Measurements from ENCODE around the gene NSF. TPM values are rescaled to one million over a fixed set of nuclear protein-coding genes. Genes with fewer than 3 reads are reported as not detected.
"Not testable (repeated sequence)": the region's sequence is repeated elsewhere in the genome, so short reads cannot be mapped to it uniquely, and the experiment has no call there.

Gene NSF
- total RNA-seq (10 to 100 TPM; 60.9 to 67.3 TPM), polyA plus RNA-seq (10 to 100 TPM; 14.6 to 26.8 TPM)

GRCh38 chr17:46590157-46591146 is at the start of gene NSF:
Gene NSF (plus strand): TSS chr17:46590669. CDS start chr17:46590776, 107 bp downstream.
- intact Hi-C loops (cut with micrococcal nuclease); POLR2A ChIA-PET (ENCODE audit: partially characterized antibody); H3K9me3 Mint-ChIP-seq; H3K36me3 Mint-ChIP-seq; H3K4me1 ChIP-seq (ENCODE audit: insufficient read depth, low read length); DNase-seq; H3K27me3 Mint-ChIP-seq; H3K27ac Mint-ChIP-seq; H3K4me1 Mint-ChIP-seq; H3K36me3 ChIP-seq (ENCODE audit: insufficient read depth, low read length); H3K4me3 Mint-ChIP-seq; H3K27ac ChIP-seq (ENCODE audit: low read depth, low read length); H3K27me3 ChIP-seq (ENCODE audit: insufficient read depth, low read length); H3K9me3 ChIP-seq (ENCODE audit: control insufficient read depth in 1 of 2, low read length in 2 of 2); H3K4me3 ChIP-seq (ENCODE audit: low read length in 2 of 2); CTCF ChIA-PET (ENCODE audit: partially characterized antibody): not testable (repeated sequence)

- H3K27me3 Mint-ChIP-seq; H3K9me3 ChIP-seq (ENCODE audit: control insufficient read depth in 1 of 2, low read length in 2 of 2); H3K9me3 Mint-ChIP-seq; H3K27ac ChIP-seq (ENCODE audit: low read depth, low read length); CTCF ChIA-PET (ENCODE audit: partially characterized antibody); H3K36me3 Mint-ChIP-seq; H3K4me1 ChIP-seq (ENCODE audit: insufficient read depth, low read length); intact Hi-C loops (cut with micrococcal nuclease); H3K4me3 Mint-ChIP-seq; H3K4me3 ChIP-seq (ENCODE audit: low read length in 2 of 2); H3K4me1 Mint-ChIP-seq; H3K27me3 ChIP-seq (ENCODE audit: insufficient read depth, low read length); POLR2A ChIA-PET (ENCODE audit: partially characterized antibody); H3K36me3 ChIP-seq (ENCODE audit: insufficient read depth, low read length): not testable (repeated sequence)
- DNase-seq, result peak in 2 of 5 donors; percentile 6 to 37
- peak overlapping the region in 2 of 7 donors; percentile 51 to 75 for H3K27ac Mint-ChIP-seq
These were observed 41.9 kb upstream of the NSF start for GRCh38 chr17:46548607-46549006.

GRCh38 chr17:46559155-46559554 is 31.3 kb upstream of the NSF start:
- intact Hi-C loops (cut with micrococcal nuclease); H3K27me3 ChIP-seq (ENCODE audit: insufficient read depth, low read length); H3K27ac ChIP-seq (ENCODE audit: low read depth, low read length); CTCF ChIA-PET (ENCODE audit: partially characterized antibody); POLR2A ChIA-PET (ENCODE audit: partially characterized antibody); DNase-seq; H3K9me3 ChIP-seq (ENCODE audit: control insufficient read depth in 1 of 2, low read length in 2 of 2); H3K27ac Mint-ChIP-seq; H3K27me3 Mint-ChIP-seq; H3K9me3 Mint-ChIP-seq; H3K36me3 ChIP-seq (ENCODE audit: insufficient read depth, low read length); H3K4me3 Mint-ChIP-seq; H3K4me1 ChIP-seq (ENCODE audit: insufficient read depth, low read length); H3K4me1 Mint-ChIP-seq; H3K36me3 Mint-ChIP-seq; H3K4me3 ChIP-seq (ENCODE audit: low read length in 2 of 2): not testable (repeated sequence)

DNA sequence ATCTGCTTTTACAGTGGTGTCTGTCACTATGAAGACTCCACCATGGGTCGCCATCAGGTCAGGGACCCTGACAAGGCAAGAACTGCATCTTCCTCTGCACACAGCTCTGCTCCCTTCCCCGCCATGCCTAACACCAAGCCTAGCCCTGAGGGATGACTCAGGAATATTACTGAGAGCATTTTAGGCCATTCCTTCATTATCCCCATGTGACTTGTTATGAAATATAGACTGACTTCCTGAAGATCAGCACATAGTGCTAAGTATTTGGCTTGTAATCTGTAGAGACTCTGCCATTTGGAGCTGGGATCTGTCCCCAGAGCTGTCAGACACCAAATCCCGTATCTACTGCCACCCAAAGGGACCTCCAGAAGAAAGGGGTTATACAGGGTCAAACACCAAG is 30.4 kb upstream of the NSF start:
- H3K9me3 Mint-ChIP-seq; H3K27me3 Mint-ChIP-seq; H3K4me3 Mint-ChIP-seq; H3K4me1 Mint-ChIP-seq; H3K36me3 ChIP-seq (ENCODE audit: insufficient read depth, low read length); POLR2A ChIA-PET (ENCODE audit: partially characterized antibody); H3K9me3 ChIP-seq (ENCODE audit: control insufficient read depth in 1 of 2, low read length in 2 of 2); H3K4me3 ChIP-seq (ENCODE audit: low read length in 2 of 2); H3K36me3 Mint-ChIP-seq; H3K27ac Mint-ChIP-seq; H3K27me3 ChIP-seq (ENCODE audit: insufficient read depth, low read length); H3K4me1 ChIP-seq (ENCODE audit: insufficient read depth, low read length); CTCF ChIA-PET (ENCODE audit: partially characterized antibody); H3K27ac ChIP-seq (ENCODE audit: low read depth, low read length); DNase-seq; intact Hi-C loops (cut with micrococcal nuclease): not testable (repeated sequence)

DNA sequence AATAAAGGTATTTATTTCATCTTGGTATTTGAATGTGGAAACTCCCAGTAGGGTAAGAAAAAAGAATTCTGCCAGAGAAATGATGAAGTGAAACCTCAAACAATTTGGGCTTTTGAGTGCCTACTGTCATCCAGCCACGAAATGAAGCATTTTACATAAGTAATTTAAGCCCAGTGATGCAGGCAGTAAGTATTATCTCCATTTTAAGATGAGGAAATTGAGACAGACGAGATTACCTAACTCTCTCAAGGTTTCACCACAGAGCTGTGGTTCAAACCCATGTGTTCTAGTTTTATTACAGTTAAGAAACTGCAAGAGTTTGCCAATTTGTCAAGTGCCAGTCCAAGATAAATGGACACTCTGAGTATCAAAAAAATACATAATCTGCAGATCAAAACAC is 24.2 kb upstream of the NSF start:
- H3K4me1 ChIP-seq (ENCODE audit: insufficient read depth, low read length); H3K9me3 ChIP-seq (ENCODE audit: control insufficient read depth in 1 of 2, low read length in 2 of 2); H3K27ac ChIP-seq (ENCODE audit: low read depth, low read length); intact Hi-C loops (cut with micrococcal nuclease); CTCF ChIA-PET (ENCODE audit: partially characterized antibody); H3K4me1 Mint-ChIP-seq; H3K36me3 ChIP-seq (ENCODE audit: insufficient read depth, low read length); H3K9me3 Mint-ChIP-seq; DNase-seq; H3K4me3 ChIP-seq (ENCODE audit: low read length in 2 of 2); H3K4me3 Mint-ChIP-seq; H3K36me3 Mint-ChIP-seq; H3K27me3 ChIP-seq (ENCODE audit: insufficient read depth, low read length); H3K27me3 Mint-ChIP-seq; POLR2A ChIA-PET (ENCODE audit: partially characterized antibody); H3K27ac Mint-ChIP-seq: not testable (repeated sequence)

DNA sequence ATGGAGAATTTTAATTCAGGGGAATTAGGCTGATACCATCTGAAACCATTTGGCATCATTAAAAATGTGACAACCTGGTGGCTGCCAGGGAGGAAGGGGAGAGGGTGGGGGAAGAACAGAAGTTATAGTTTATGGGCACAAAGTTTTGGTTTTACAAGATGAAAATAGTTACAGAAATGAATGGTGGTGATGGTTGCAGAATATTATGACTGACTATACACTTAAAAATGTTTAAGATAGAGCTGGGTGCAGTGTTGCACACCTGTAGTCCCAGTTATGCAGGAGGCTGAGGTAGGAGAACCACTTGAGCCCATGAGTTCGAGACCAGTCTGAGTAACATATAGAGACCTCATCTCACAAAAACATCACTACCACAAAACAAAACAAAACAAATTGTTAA is 23.5 kb upstream of the NSF start:
- CTCF ChIA-PET (ENCODE audit: partially characterized antibody); H3K27ac ChIP-seq (ENCODE audit: low read depth, low read length); H3K27ac Mint-ChIP-seq; H3K4me1 ChIP-seq (ENCODE audit: insufficient read depth, low read length); DNase-seq; H3K36me3 ChIP-seq (ENCODE audit: insufficient read depth, low read length); H3K9me3 ChIP-seq (ENCODE audit: control insufficient read depth in 1 of 2, low read length in 2 of 2); H3K4me3 ChIP-seq (ENCODE audit: low read length in 2 of 2); intact Hi-C loops (cut with micrococcal nuclease); H3K4me1 Mint-ChIP-seq; POLR2A ChIA-PET (ENCODE audit: partially characterized antibody); H3K27me3 Mint-ChIP-seq; H3K4me3 Mint-ChIP-seq; H3K27me3 ChIP-seq (ENCODE audit: insufficient read depth, low read length); H3K9me3 Mint-ChIP-seq; H3K36me3 Mint-ChIP-seq: not testable (repeated sequence)

DNA sequence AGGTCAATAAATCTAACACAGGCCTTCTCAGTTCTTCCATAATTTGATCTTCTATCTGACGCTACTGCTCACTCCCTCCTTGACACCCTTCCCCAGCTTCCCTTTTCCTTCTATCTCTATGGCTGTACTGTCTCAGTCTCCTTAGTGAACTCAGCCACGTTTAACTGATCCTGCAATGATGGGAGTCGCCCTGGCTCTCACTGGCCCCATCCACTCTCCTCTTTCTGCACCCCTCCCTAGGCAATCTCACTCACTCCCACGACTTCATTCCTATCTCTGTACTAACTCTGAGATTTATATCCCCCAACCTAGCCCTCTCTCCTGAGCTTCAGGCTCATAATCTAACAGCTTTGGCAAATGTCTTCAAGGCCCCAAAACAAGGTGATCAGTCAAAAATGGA is 18.7 kb upstream of the NSF start:
- H3K27ac Mint-ChIP-seq; H3K36me3 Mint-ChIP-seq; H3K4me3 Mint-ChIP-seq; H3K27me3 ChIP-seq (ENCODE audit: insufficient read depth, low read length); H3K9me3 Mint-ChIP-seq; H3K4me1 ChIP-seq (ENCODE audit: insufficient read depth, low read length); CTCF ChIA-PET (ENCODE audit: partially characterized antibody); H3K27ac ChIP-seq (ENCODE audit: low read depth, low read length); H3K9me3 ChIP-seq (ENCODE audit: control insufficient read depth in 1 of 2, low read length in 2 of 2); DNase-seq; H3K36me3 ChIP-seq (ENCODE audit: insufficient read depth, low read length); H3K4me3 ChIP-seq (ENCODE audit: low read length in 2 of 2); H3K27me3 Mint-ChIP-seq; H3K4me1 Mint-ChIP-seq; intact Hi-C loops (cut with micrococcal nuclease); POLR2A ChIA-PET (ENCODE audit: partially characterized antibody): not testable (repeated sequence)

Measured in CD4-positive, alpha-beta memory T cell (primary cell).